Heart right ventricle (tissue), 16 donors: ENCODE data around the gene GEMIN4. TPM values are rescaled to one million over a fixed set of nuclear protein-coding genes. Genes with fewer than 3 reads are reported as not detected.

ENCODE experiments used
- ATAC-seq, 8 donors: fragments of 200-7000 bp; cut with Tn5 transposase; one replicate each; pipeline ENCODE4 v1.9.1; 2020; ENCODE audit warnings: mild to moderate bottlenecking in 8 of 8, moderate library complexity in 8 of 8, moderate number of reproducible peaks in 1 of 8
- DNase-seq, 2 donors: peaks; one replicate each; pipeline ENCODE4 v3.0.0-alpha.2; 2020
- H3K27ac ChIP-seq, 10 donors: fragments of 200-600 bp; sonication (generic) in 2 of 10; one replicate each; pipeline versions ENCODE4 v1.5.0 to v1.8.0; 2020 to 2022; ENCODE audit warnings: mild to moderate bottlenecking in 3 of 10
- H3K27me3 ChIP-seq, 7 donors: fragments of 200-600 bp; one replicate each; pipeline ENCODE4 v1.8.0; 2021 to 2022; ENCODE audit warnings: mild to moderate bottlenecking in 2 of 7
- H3K36me3 ChIP-seq, 9 donors: fragments of 200-600 bp; sonication (generic) in 1 of 9; one replicate each; pipeline versions ENCODE4 v1.5.0 to v1.8.0; 2020 to 2022; ENCODE audit warnings: mild to moderate bottlenecking in 2 of 9
- H3K4me1 ChIP-seq, 9 donors: fragments of 200-600 bp; sonication (generic) in 1 of 9; one replicate each; pipeline versions ENCODE4 v1.5.0 to v1.8.0; 2020 to 2022; ENCODE audit warnings: mild to moderate bottlenecking in 4 of 9
- H3K4me3 ChIP-seq, 10 donors: fragments of 200-600 bp; sonication (generic) in 2 of 10; one replicate each; pipeline versions ENCODE4 v1.5.0 to v1.8.0; 2020 to 2022; ENCODE audit warnings: mild to moderate bottlenecking in 7 of 10, moderate library complexity in 2 of 10
- H3K9me3 ChIP-seq, 11 donors: fragments of 200-600 bp in 10 of 11; sonication (generic) in 2 of 11; one replicate each; pipeline versions ENCODE4 v1.5.0 to v1.8.0; 2013 to 2022; ENCODE audit warnings: mild to moderate bottlenecking in 2 of 11, control low read depth in 1 of 11, moderate library complexity in 1 of 11
- CTCF ChIP-seq, 9 donors: fragments of 200-600 bp; sonication (generic) in 2 of 9; IDR thresholded peaks; one replicate each; pipeline versions ENCODE4 v1.5.0 to v1.8.0; 2021 to 2022; ENCODE audit warnings: antibody characterized with exemption in 9 of 9, mild to moderate bottlenecking in 5 of 9, moderate library complexity in 1 of 9
- WGBS, 2 donors: extraction: QIAGEN DNeasy Blood & Tissue Kit; methylation state at CpG; one replicate each; pipeline ENCODE4 v1.1.7; 2013; ENCODE audit warnings: inconsistent platforms in 1 of 2; 5-methylcytosine and 5-hydroxymethylcytosine counted together
- intact Hi-C, 10 donors: fragments of 100-400 bp; cut with DNase I; formaldehyde crosslinking; loops; one replicate each; pipeline versions ENCODE4 v1.11.1 to v1.14.2; 2022
- polyA plus RNA-seq, 2 donors: library from polyadenylated mRNA; stranded (reverse); fragments of 200-250 nt; gene quantifications; one replicate each; pipeline ENCODE4 v1.2.3, GENCODE V29; 2013
- total RNA-seq, 10 donors: library from RNA; stranded (reverse); fragmentation: NEBNext Ultra II Directional in 3 of 10; extraction: Animal tissue kit (Norgen Biotek cat#: 25700) in 3 of 10; gene quantifications; one replicate each; pipeline versions ENCODE4 v1.2.1 to v1.2.4, GENCODE V29; 2021 to 2023
- donor health status: Arrhythmogenic right ventricular cardiomyopathy.
- donor health status: ischemic (EF 13 %, LVEDD 7.1; RV severe dilation, severe dysfunction).
- donor health status: healthy with polysubstance abuse.
- donor health status: DM: no; HTN: yes; CAD: no.
- donor health status: DM: no; HTN: no; CAD: no.
- donor health status: ischemic (EF 25% LVEDD 6.9; RV normal size, moderate dysfunction).
- donor health status: ischemic (EF 25% LVEDD 5.7; RV mildly dilated, moderate dysfunction).
- donor health status: healthy.
- donor health status: DM: yes; HTN: yes; CAD: no.
- donor health status: Ischemic cardiomyopathy.
- donor health status: ischemic (EF 35%, LVEDD 5.7; RV mildly dilated, moderate dysfunction).
- donor health status: nonischemic (EF 11% LVEDD 7.7; RV severe dilation, severe dysfunction).
- donor health status: DM: yes; HTN: yes; CAD: no.
- donor health status: PGD.
- donor health status: ischemic (EF 29% LVEDD 5.4; RV normal size, mild dysfunction).
- donor health status: nonischemic (EF 23%, LVEDD 6.1; RV moderate dilation, normal function).

GEMIN4 gene
- total and polyA plus RNA-seq, 12 donors: 4.8 to 14.9 (median 11.2) TPM

DNA sequence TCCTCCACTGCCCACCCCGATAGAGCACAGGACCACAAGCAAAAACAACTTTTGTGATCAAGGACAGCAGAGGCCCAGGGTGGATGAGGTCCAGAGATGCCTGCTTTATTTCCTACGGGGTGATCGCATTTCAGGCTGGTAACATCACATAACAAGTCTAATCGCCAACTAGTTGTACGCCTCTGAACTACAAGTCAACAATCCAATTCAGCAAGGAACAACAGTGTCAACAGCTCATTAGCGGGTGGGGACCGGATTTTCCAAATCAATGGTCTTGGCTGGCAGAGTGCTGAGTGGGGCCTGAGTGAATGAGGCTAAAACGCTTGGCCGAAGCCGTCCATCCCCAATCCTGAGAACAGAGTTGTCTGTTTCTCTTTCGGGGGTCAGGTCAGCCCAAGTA lies 47.2 kb upstream of the GEMIN4 start:
- DNase-seq (no peak), ATAC-seq (no peak)
- no peaks in the 10 kb centered on the region for H3K27me3 ChIP-seq
- no peak for TF ChIP-seq CTCF (IDR thresholded peaks at IDR 0.05)
- intact Hi-C loops: loop anchor here in 9 of 10 donors (5.0 to 10.0 kb wide), 7 partner anchors 46 to 258 kb away; no protein-coding TSS in a partner anchor
- H3K27ac ChIP-seq: no peak overlapping the region
- no peak overlapping the region for H3K4me3 ChIP-seq
- peaks cover 0 to 28% (median 15%) of the 10 kb centered on the region in 9 donors for H3K4me1 ChIP-seq
- H3K9me3 ChIP-seq: no peaks in the 10 kb centered on the region
- H3K36me3 ChIP-seq: peaks cover 0 to 42% (median 0%) of the 10 kb centered on the region in 9 donors
- WGBS, 2 donors: 88 to 91% methylated on average over 11 of the region's 11 CpGs

- no peak for TF ChIP-seq CTCF (IDR thresholded peaks at IDR 0.05)
- no peaks in the 10 kb centered on the region for H3K9me3 ChIP-seq
- no peak overlapping the region for H3K4me3 ChIP-seq
- DNase-seq (no peak), ATAC-seq (no peak)
- intact Hi-C loops: loop anchor here in 9 of 10 donors (5.0 to 10.0 kb wide), 7 partner anchors 47 to 259 kb away; no protein-coding TSS in a partner anchor
- H3K27ac ChIP-seq: no peak overlapping the region
- peaks cover 0 to 34% (median 0%) of the 10 kb centered on the region in 9 donors for H3K36me3 ChIP-seq
- H3K4me1 ChIP-seq: peaks cover 0 to 33% (median 15%) of the 10 kb centered on the region in 9 donors
- H3K27me3 ChIP-seq: no peaks in the 10 kb centered on the region
- 87 to 92% methylated on average over 11 of the region's 11 CpGs for WGBS, 2 donors
Observed at GRCh38 chr17:798246-798645, 46.2 kb upstream of the GEMIN4 start.

- Histone ChIP-seq H3K27me3 (no peaks in the 10 kb centered on the region), H3K27ac (peak overlapping the region in 3 of 10 donors; percentile 26 to 53 (median 27)), H3K4me1 (peaks cover 0 to 33% (median 15%) of the 10 kb centered on the region in 9 donors), H3K9me3 (no peaks in the 10 kb centered on the region), H3K4me3 (no peak overlapping the region), H3K36me3 (peaks cover 0 to 34% (median under 1%) of the 10 kb centered on the region in 9 donors)
- no peak for DNase-seq
- no peak for TF ChIP-seq CTCF (IDR thresholded peaks at IDR 0.05)
- peak in 2 of 8 donors; percentile 3 to 16 for ATAC-seq
- 77 to 85% methylated on average over 22 of the region's 22 CpGs for WGBS, 2 donors
- intact Hi-C loops: loop anchor here in 9 of 10 donors (5.0 to 10.0 kb wide), 7 partner anchors 47 to 260 kb away; no protein-coding TSS in a partner anchor
Observed at GRCh38 chr17:797236-797840, 45.3 kb upstream of the GEMIN4 start.

- DNase-seq: no peak
- H3K36me3 ChIP-seq: peaks cover 0 to 36% (median 8%) of the 10 kb centered on the region in 9 donors
- peak overlapping the region in 4 of 10 donors; percentile 26 to 53 (median 30) for H3K27ac ChIP-seq
- peaks cover 0 to 33% (median 15%) of the 10 kb centered on the region in 9 donors for H3K4me1 ChIP-seq
- no peaks in the 10 kb centered on the region for H3K27me3 ChIP-seq
- intact Hi-C loops: loop anchor here in 9 of 10 donors (5.0 to 10.0 kb wide), 7 partner anchors 48 to 261 kb away; no protein-coding TSS in a partner anchor
- no peak overlapping the region for H3K4me3 ChIP-seq
- no peaks in the 10 kb centered on the region for H3K9me3 ChIP-seq
- no peak for TF ChIP-seq CTCF (IDR thresholded peaks at IDR 0.05)
- ATAC-seq: peak in 1 of 8 donors; percentile 15
- 76 to 87% methylated on average over 15 of the region's 15 CpGs for WGBS, 2 donors
Observed at GRCh38 chr17:796609-797008, 44.5 kb upstream of the GEMIN4 start.
